CD4-positive, alpha-beta T cell treated with Interleukin-17A for 4 hours (primary cell): ENCODE measurements around the gene ALDH16A1.
A peak's percentile ranks its signal among the peaks of the same experiment; 100 is the strongest.
"Not testable (repeated sequence)": the region's sequence is repeated elsewhere in the genome, so short reads cannot be mapped to it uniquely, and the experiment has no call there.

ENCODE experiments used
- DNase-seq: peaks from one replicate; pipeline ENCODE4 v3.0.0-alpha.2; 2020; ENCODE audit warnings: mixed read lengths

Gene ALDH16A1

DNA sequence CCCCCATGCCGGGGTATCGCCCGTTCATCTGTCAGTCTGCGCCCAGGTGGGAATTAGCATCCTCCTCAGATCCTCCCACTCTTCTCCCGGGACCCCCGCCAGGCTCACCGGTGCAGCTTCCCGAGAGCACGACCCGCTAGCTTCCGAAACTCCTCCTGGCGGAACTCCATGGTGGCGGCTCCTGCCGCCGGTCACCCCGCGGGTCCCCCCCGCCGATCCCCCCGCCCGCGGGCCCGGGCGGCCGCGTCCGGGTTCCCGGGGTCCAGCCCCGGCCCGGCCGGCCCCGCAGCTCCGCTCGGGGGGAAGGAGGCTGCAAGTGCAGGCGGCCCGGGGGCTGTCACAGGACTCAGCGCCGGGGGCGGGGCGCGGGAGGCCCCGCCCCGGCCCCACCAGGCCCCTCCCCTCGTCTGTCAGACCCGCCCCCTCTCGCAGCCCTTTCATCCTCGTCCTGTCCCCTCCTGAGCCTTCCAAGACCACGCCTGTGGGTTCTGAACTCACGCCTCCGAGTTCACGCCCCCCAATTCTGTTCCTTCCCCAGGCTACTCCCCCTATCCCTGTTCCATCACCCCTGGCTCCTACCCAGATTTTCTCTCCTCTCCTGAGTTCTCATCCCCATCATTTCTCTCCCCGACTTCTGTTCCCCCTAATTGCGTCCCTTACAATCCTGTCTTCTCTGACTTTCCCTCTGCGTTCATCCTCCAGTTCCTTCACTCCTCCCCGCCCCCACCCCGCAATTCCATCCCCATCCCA is 11.6 kb upstream of the ALDH16A1 start, which contains the start of gene SLC17A7:
TSS of gene SLC17A7 (minus strand) at position 318 of the 750 bp plus-strand sequence. CDS start at position 170, 148 bp downstream.
- peak; percentile 54 for DNase-seq

DNA sequence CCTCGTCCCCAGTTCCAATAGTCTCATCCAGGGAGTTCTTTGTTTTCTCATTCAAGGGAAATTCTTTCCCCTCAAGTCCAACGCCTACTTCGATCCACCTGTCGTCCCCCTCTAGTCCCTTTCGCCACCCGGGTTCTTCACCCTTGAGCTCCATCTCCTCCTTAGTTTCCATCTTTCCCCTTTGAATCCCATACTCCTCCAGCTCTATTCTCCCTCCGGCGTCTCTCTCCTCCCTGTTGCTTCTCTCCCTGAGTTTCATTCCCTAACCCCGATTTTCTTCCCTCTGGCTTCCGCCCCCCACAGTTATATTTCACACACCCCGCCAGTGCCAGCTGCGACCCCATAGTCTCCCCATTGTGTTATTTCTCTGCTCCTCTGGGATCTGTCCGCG is 11.1 kb upstream of the ALDH16A1 start:
- no peak for DNase-seq

DNA sequence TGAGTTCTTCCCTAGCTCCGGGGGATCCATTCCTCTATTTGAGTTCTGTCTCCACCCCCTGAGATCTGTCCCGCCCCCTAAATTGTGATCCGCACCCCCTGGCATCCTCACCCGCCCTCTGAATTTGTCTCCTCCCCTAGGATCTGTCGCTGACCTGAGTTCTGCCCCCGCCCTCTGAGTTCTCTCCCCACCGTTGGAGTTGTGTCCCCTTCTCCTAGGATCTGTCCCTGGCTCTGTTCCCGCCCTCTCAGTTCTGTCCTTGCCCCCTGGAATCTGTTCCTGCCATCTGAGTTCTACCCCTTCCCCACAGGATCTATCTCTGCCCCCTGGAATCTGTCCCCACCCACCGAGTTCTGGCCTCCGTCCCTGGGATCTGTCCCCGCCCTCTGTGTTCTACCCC is 10.7 kb upstream of the ALDH16A1 start:
- peak; percentile 25 for DNase-seq

DNA sequence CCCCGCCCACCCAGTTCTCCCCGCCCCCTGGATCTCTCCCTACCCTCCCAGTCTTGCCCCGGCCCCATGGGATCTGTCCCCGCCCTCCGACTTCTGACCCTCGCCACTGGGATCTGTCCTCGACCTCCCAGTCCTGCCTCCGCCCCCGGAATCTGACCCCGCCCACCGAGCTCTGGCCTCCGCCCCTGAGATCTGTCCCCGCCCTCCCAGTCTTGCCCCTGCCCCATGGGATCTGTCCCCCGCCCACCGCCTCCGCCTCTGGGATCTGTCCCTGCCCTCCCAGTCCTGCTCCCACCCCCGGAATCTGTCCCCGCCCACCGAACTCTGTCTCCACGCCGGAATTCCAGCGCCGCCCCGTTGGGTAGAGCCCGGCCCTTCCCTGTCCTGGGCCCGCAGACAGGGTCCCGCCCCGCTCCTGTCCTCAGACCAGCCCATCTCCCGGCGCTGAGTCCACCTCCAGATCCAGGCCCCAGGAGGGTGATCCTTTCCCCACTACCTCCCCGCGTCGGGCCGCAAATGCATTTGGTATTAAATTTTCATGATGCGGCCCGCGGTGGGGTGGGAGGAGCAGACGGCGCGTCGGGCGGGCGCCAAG is 10.2 kb upstream of the ALDH16A1 start:
- DNase-seq, result peak; percentile 72

DNA sequence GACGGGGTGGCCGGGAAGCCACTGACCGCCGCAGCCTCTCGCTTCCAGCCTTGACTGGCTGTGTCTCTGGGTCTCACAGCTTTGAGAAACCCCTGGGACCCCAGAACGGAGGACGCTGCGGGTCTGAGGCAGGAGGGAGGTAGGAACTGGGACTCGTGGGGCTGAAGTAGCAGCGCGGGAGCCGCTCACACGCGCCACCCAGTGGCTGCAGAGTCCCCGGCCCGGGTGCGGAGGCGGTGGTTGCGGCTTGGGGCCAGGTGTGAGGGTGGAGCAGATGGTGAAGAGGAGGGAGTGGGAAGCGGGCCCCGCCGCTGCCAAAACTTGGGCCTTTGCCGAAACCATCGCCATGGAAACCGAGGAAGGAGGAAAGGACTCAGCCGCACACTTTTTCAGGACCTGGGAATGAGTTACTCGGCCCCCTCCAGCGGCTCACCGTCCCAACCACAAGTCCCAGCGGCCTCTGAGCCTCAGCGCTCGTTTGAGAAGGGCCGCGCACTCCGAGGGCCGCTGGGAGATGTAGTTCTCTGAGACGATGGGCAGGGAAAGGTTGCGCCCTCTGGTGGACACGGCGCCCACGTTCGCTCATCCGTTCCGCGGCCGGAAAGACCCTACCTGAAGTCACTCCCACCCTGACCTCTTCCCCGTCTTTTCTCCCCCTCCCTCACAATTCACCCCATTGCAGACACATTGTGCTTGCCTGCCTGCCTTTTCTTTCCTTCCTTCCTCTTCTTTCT is 9.5 kb upstream of the ALDH16A1 start:
- peak; percentile 95 for DNase-seq

- not testable (repeated sequence) for DNase-seq
These were observed 8.8 kb upstream of the ALDH16A1 start for GRCh38 chr19:49444100-49444700.

- DNase-seq, result no peak
These were observed 7.0 kb upstream of the ALDH16A1 start for GRCh38 chr19:49445997-49446396.

GRCh38 chr19:49447485-49448431 is 5.3 kb upstream of the ALDH16A1 start:
- DNase-seq, result peak; percentile 31

GRCh38 chr19:49448432-49448786 is 4.6 kb upstream of the ALDH16A1 start:
- no peak for DNase-seq

GRCh38 chr19:49450405-49450804 is 2.6 kb upstream of the ALDH16A1 start:
- DNase-seq, result no peak

- DNase-seq, result peak; percentile 96
These were observed 1.4 kb upstream of the ALDH16A1 start, which contains the start of gene PIH1D1 for GRCh38 chr19:49451430-49452181. Gene PIH1D1, minus strand, starts transcription at chr19:49451814. Its CDS starts 240 bp downstream, at chr19:49451574.

GRCh38 chr19:49453757-49454240 is 774 bp downstream of the ALDH16A1 start:
- DNase-seq, result no peak

GRCh38 chr19:49455773-49456172 is 2.7 kb downstream of the ALDH16A1 start:
- DNase-seq, result no peak

GRCh38 chr19:49456326-49456725 is 3.3 kb downstream of the ALDH16A1 start:
- DNase-seq, result no peak

DNA sequence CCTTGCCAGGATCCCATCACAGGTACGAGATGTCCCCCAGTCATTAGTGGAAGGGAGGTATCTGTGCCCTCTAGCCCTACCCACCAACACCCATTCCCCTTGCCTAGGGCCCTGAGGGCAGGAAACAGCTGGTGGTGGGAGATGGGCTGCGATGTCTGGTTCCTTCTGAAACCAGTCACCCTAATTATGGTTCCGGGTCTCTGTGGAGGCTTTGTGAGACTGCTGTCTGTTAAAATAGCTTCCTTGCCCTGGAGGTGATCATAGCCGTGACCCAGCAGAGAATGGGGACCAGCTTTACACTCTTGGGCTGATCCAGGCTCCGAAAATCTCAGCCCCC is 5.5 kb downstream of the ALDH16A1 start:
- DNase-seq, result no peak

DNA sequence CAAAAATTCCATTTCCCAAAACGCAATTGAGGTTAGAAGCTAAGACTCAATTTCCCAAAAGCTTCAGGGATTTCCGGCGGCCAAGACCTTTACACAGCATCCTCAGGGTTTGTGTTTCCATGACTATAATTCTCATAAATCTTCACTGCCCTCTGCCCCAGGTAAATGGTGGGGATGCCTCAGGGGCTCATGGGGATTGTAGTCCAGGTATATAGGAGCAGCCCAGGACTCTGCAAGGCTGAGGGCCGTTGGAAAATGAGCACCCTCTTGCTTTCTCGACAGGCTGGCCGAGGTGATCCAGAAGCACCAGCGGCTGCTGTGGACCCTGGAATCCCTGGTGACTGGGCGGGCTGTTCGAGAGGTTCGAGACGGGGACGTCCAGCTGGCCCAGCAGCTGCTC is 6.4 kb downstream of the ALDH16A1 start:
- DNase-seq, result no peak

DNA sequence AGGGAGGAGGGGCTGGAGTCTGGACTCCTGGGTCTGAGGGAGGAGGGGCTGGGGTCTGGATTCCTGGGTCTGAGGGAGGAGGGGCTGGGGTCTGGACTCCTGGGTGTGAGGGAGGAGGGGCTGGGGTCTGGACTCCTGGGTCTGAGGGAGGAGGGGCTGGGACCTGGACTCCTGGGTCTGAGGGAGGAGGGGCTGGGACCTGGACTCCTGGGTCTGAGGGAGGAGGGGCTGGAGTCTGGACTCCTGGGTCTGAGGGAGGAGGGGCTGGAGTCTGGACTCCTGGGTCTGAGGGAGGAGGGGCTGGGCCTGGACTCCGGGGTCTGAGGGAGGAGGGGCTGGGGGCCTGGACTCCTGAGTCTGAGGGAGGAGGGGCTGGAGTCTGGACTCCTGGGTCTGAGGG is 8.1 kb downstream of the ALDH16A1 start:
- DNase-seq, result not testable (repeated sequence)

GRCh38 chr19:49461656-49462055 is 8.6 kb downstream of the ALDH16A1 start:
- DNase-seq, result no peak

DNA sequence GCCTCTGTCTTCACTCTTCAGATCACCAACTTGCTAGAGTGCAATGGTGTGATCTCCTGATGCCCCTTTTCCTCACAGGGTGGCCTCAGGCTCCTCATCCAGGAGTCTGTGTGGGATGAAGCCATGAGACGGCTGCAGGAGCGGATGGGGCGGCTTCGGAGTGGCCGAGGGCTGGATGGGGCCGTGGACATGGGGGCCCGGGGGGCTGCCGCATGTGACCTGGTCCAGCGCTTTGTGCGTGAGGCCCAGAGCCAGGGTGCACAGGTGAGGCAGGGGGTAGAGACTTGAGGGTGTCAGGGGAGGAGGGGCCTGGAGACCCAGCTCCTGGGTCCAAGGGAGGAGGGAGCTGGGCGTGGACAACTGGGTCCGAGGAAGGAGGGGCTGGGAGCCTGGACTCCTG is 9.5 kb downstream of the ALDH16A1 start:
- DNase-seq, result no peak

DNA sequence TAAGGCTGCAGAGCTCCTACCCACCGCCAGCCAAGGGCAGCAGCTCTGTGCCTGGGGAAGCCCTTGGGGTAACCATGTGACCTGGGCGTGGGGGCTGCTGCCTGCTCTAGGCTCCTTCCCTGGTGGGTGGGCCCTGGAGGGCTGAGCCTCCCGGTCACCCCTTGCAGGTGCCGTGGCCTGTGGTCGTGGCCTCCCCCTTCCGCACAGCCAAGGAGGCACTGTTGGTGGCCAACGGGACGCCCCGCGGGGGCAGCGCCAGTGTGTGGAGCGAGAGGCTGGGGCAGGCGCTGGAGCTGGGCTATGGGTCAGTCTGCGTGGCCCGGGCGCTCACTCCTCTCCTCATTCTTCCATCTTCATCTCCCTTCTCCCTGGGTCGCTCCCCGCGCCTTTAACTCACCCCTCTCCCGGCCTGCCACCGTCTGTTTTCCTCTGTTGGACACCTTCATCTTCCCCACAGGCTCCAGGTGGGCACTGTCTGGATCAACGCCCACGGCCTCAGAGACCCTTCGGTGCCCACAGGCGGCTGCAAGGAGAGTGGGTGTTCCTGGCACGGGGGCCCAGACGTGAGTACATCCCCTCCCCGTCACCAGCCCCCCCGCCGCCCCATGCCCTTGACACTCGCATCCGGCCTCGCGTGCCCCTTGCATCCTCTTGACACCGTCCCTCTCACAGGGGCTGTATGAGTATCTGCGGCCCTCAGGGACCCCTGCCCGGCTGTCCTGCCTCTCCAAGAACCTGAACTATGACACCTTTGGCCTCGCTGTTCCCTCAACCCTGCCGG is 11.1 kb downstream of the ALDH16A1 start:
- DNase-seq, result no peak

- DNase-seq, result no peak
These were observed 12.3 kb downstream of the ALDH16A1 start for GRCh38 chr19:49465371-49465770.
